ENCODE results near the gene VDAC2.

VDAC2 gene

DNA sequence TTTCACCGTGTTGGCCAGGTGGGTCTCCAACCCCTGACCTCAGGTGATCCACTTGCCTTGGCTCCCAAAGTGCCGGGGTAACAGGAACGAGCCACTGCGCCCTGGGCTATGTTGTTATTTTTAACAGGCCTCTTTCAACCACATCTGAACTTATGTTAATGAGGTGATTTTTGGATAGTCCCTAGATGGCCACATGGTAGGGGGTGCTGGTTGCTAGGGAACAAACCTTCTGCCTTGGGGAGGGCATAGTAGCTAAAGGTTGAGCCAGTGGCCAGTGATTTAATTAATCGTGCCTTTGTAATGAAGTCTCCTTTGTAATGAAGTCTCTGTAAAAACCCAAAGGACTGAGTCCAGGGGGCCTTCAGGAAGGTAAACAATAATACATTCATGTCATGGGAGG, 16.1 kb downstream of the VDAC2 start:
- peak overlapping the region in 1 of 2 experiments; percentile 21 for H3K27ac ChIP-seq (ENCODE audit: insufficient read depth in 1 of 2, low read depth in 1 of 2, low read length in 2 of 2, poor library complexity in 1 of 2, severe bottlenecking in 2 of 2)
- POLR2A ChIA-PET, result interaction anchor here (1.1 kb wide), 1 partner anchor 16 kb away, joined by 3 read pairs; the partner anchor contains the start of gene VDAC2
- 89% methylated on average over 3 of the region's 5 CpGs for WGBS (ENCODE audit: insufficient coverage)

DNA sequence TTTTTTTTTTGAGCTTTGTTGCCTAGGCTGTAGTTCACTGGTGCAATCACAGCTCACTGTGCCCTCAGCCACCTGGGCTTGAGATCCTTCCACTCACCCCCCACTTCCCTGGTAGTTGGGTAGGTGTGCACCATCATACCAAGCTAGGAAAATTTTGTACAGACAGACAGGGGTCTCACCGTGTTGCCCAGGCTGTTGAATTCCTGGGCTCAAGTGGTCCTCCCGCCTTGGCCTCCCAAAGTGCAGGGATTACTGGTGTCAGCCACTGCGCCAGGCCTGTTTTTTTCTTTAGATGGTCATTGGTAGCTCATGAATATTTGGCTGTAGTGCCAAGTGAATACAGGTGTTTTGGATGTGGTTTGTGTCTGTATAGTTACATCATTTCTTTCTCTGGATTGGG, 17.7 kb downstream of the VDAC2 start:
- ChIA-PET CTCF (interaction anchor here (0.8 to 7.1 kb wide), 5 partner anchors 10 to 40 kb away, joined by 3 to 70 read pairs (median 3); partner anchors contain the start of gene VDAC2), POLR2A (interaction anchor here (1.4 kb wide), 1 partner anchor 17 kb away, joined by 4 read pairs; the partner anchor contains the start of gene VDAC2)
- H3K27ac ChIP-seq (ENCODE audit: insufficient read depth in 1 of 2, low read depth in 1 of 2, low read length in 2 of 2, poor library complexity in 1 of 2, severe bottlenecking in 2 of 2), result no peak overlapping the region
- H3K4me1 ChIP-seq (ENCODE audit: control extremely low read depth in 1 of 4, control insufficient read depth in 4 of 4, insufficient read depth in 4 of 4, low read length in 3 of 4), result no peaks in the 10 kb centered on the region
- H3K9me3 ChIP-seq (ENCODE audit: control extremely low read depth in 1 of 5, control insufficient read depth in 4 of 5, insufficient read depth in 2 of 5, low read depth in 1 of 5, low read length in 4 of 5), result no peaks in the 10 kb centered on the region
- H3K27me3 ChIP-seq (replicated peaks in 2 of 5; ENCODE audit: control insufficient read depth in 4 of 5, insufficient read depth in 5 of 5, low read length in 4 of 5), result no peaks in the 10 kb centered on the region
- H3K36me3 ChIP-seq (ENCODE audit: control insufficient read depth in 4 of 4, insufficient read depth in 4 of 4, low read length in 3 of 4), result peaks cover 8 to 83% (median 66%) of the 10 kb centered on the region in 4 experiments
- WGBS (ENCODE audit: insufficient coverage), result 100% methylated on average over 1 of the region's 3 CpGs
- DNase-seq, result no peak
- no peak overlapping the region for H3K4me3 ChIP-seq (ENCODE audit: control insufficient read depth in 1 of 7, extremely low read depth in 1 of 7, insufficient read depth in 4 of 7, low read depth in 2 of 7, low read length in 6 of 7)

More for the DNA sequence above, 16.1 kb downstream of the VDAC2 start:
- Histone ChIP-seq H3K36me3 (ENCODE audit: control insufficient read depth in 4 of 4, insufficient read depth in 4 of 4, low read length in 3 of 4) (peaks cover 10 to 84% (median 67%) of the 10 kb centered on the region in 4 experiments), H3K4me1 (ENCODE audit: control extremely low read depth in 1 of 4, control insufficient read depth in 4 of 4, insufficient read depth in 4 of 4, low read length in 3 of 4) (no peaks in the 10 kb centered on the region), H3K4me3 (ENCODE audit: control insufficient read depth in 1 of 7, extremely low read depth in 1 of 7, insufficient read depth in 4 of 7, low read depth in 2 of 7, low read length in 6 of 7) (no peak overlapping the region), H3K9me3 (ENCODE audit: control extremely low read depth in 1 of 5, control insufficient read depth in 4 of 5, insufficient read depth in 2 of 5, low read depth in 1 of 5, low read length in 4 of 5) (no peaks in the 10 kb centered on the region), H3K27me3 (replicated peaks in 2 of 5; ENCODE audit: control insufficient read depth in 4 of 5, insufficient read depth in 5 of 5, low read length in 4 of 5) (no peaks in the 10 kb centered on the region)
- CTCF ChIA-PET, result interaction anchor here (0.5 to 7.1 kb wide), 4 partner anchors 8 to 1102 kb away, joined by 3 to 70 read pairs (median 6); partner anchors contain the start of gene COMTD1
- no peak for DNase-seq

DNA sequence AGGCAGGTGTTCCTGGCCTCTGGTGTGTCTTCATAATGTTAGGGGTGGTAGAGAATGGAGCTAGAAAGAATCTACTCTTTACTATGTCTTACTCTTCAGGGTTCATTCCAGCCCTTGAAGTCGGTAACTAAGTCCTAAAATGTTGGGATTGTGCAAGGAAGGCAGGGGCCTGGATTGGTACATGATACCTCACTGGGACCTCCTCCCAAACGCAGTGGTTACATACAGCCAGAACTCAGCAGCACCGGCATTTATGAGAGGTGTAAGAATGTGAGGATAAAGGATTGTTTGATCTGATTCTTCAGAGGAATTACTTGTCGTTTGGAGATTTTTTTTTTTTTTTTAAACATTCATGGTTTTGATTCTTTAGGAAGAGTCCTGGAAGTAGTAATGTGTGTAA, 18.2 kb downstream of the VDAC2 start:
- Histone ChIP-seq H3K36me3 (ENCODE audit: control insufficient read depth in 4 of 4, insufficient read depth in 4 of 4, low read length in 3 of 4) (peaks cover 8 to 80% (median 61%) of the 10 kb centered on the region in 4 experiments), H3K27ac (ENCODE audit: insufficient read depth in 1 of 2, low read depth in 1 of 2, low read length in 2 of 2, poor library complexity in 1 of 2, severe bottlenecking in 2 of 2) (no peak overlapping the region), H3K4me1 (ENCODE audit: control extremely low read depth in 1 of 4, control insufficient read depth in 4 of 4, insufficient read depth in 4 of 4, low read length in 3 of 4) (peaks cover 0 to 3% (median 1%) of the 10 kb centered on the region in 4 experiments), H3K9me3 (ENCODE audit: control extremely low read depth in 1 of 5, control insufficient read depth in 4 of 5, insufficient read depth in 2 of 5, low read depth in 1 of 5, low read length in 4 of 5) (no peaks in the 10 kb centered on the region), H3K27me3 (replicated peaks in 2 of 5; ENCODE audit: control insufficient read depth in 4 of 5, insufficient read depth in 5 of 5, low read length in 4 of 5) (no peaks in the 10 kb centered on the region), H3K4me3 (ENCODE audit: control insufficient read depth in 1 of 7, extremely low read depth in 1 of 7, insufficient read depth in 4 of 7, low read depth in 2 of 7, low read length in 6 of 7) (no peak overlapping the region)
- ChIA-PET POLR2A (interaction anchor here (1.4 kb wide), 1 partner anchor 18 kb away, joined by 4 read pairs; the partner anchor contains the start of gene VDAC2), CTCF (interaction anchor here (1.0 to 7.1 kb wide), 4 partner anchors 11 to 41 kb away, joined by 3 to 70 read pairs (median 5); partner anchors contain the start of gene VDAC2)
- DNase-seq, result no peak
- 93% methylated on average over 3 of the region's 4 CpGs for WGBS (ENCODE audit: insufficient coverage)

DNA sequence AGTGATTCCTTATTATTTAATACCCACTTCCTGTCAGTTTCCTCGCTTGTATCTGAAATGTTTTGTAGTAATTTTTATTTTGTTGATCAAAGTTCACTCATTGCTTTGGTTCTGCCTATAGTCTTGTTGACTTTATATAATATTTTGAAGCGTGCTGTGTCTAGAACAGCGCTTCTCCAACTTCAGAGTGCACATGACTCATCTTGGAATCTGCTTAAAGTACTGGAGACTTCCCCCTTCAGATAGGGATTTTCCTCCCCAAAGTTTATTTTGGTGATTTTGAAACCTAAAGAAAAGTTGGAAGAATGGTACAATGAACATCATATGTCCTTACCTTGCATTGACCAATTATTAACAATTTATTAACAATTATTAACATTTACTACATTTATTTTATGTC, 19.4 kb downstream of the VDAC2 start:
- H3K36me3 ChIP-seq (ENCODE audit: control insufficient read depth in 4 of 4, insufficient read depth in 4 of 4, low read length in 3 of 4), result peaks cover 5 to 68% (median 52%) of the 10 kb centered on the region in 4 experiments

DNA sequence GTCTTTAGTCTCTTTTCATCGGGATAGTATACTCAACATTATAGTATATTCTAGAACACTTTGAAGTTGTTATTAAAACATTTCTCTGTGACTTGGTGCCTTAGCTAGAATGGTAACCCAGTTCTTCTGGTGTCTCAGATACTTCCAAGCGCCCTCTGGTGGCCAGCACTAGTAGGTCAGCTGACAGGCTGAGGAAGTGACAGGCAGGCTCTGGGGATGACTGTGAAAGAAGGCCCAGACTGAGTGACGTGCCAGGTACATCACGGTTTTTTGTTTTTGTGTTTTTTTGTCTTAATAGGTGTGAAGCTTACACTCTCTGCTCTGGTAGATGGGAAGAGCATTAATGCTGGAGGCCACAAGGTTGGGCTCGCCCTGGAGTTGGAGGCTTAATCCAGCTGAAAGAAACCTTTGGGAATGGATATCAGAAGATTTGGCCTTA, 20.0 kb downstream of the VDAC2 start:
- Histone ChIP-seq H3K27ac (ENCODE audit: insufficient read depth in 1 of 2, low read depth in 1 of 2, low read length in 2 of 2, poor library complexity in 1 of 2, severe bottlenecking in 2 of 2) (no peak overlapping the region), H3K27me3 (replicated peaks in 2 of 5; ENCODE audit: control insufficient read depth in 4 of 5, insufficient read depth in 5 of 5, low read length in 4 of 5) (no peaks in the 10 kb centered on the region), H3K4me1 (ENCODE audit: control extremely low read depth in 1 of 4, control insufficient read depth in 4 of 4, insufficient read depth in 4 of 4, low read length in 3 of 4) (peaks cover 0 to 19% (median 16%) of the 10 kb centered on the region in 4 experiments), H3K9me3 (ENCODE audit: control extremely low read depth in 1 of 5, control insufficient read depth in 4 of 5, insufficient read depth in 2 of 5, low read depth in 1 of 5, low read length in 4 of 5) (no peaks in the 10 kb centered on the region), H3K36me3 (ENCODE audit: control insufficient read depth in 4 of 4, insufficient read depth in 4 of 4, low read length in 3 of 4) (peaks cover 4 to 62% (median 46%) of the 10 kb centered on the region in 4 experiments), H3K4me3 (ENCODE audit: control insufficient read depth in 1 of 7, extremely low read depth in 1 of 7, insufficient read depth in 4 of 7, low read depth in 2 of 7, low read length in 6 of 7) (no peak overlapping the region)
- peak; percentile 87 to 94 (median 90) for DNase-seq
- ChIA-PET POLR2A (interaction anchor here (0.5 to 1.4 kb wide), 4 partner anchors 18 to 803 kb away, joined by 3 to 9 read pairs (median 6); partner anchors contain the start of gene VDAC2), CTCF (interaction anchor here (0.8 to 7.1 kb wide), 8 partner anchors 13 to 117 kb away, joined by 3 to 70 read pairs (median 4); partner anchors contain the start of gene VDAC2)
- 0% methylated on average over 1 of the region's 5 CpGs for WGBS (ENCODE audit: insufficient coverage)

More for the DNA sequence above, 19.4 kb downstream of the VDAC2 start:
- Histone ChIP-seq H3K4me1 (ENCODE audit: control extremely low read depth in 1 of 4, control insufficient read depth in 4 of 4, insufficient read depth in 4 of 4, low read length in 3 of 4) (peaks cover 0 to 13% (median 10%) of the 10 kb centered on the region in 4 experiments), H3K27me3 (replicated peaks in 2 of 5; ENCODE audit: control insufficient read depth in 4 of 5, insufficient read depth in 5 of 5, low read length in 4 of 5) (no peaks in the 10 kb centered on the region), H3K9me3 (ENCODE audit: control extremely low read depth in 1 of 5, control insufficient read depth in 4 of 5, insufficient read depth in 2 of 5, low read depth in 1 of 5, low read length in 4 of 5) (no peaks in the 10 kb centered on the region), H3K4me3 (ENCODE audit: control insufficient read depth in 1 of 7, extremely low read depth in 1 of 7, insufficient read depth in 4 of 7, low read depth in 2 of 7, low read length in 6 of 7) (no peak overlapping the region), H3K27ac (ENCODE audit: insufficient read depth in 1 of 2, low read depth in 1 of 2, low read length in 2 of 2, poor library complexity in 1 of 2, severe bottlenecking in 2 of 2) (no peak overlapping the region)
- 100% methylated on average over 2 of the region's 3 CpGs for WGBS (ENCODE audit: insufficient coverage)
- DNase-seq, result no peak
- ChIA-PET CTCF (interaction anchor here (1.2 to 7.1 kb wide), 6 partner anchors 12 to 116 kb away, joined by 3 to 70 read pairs (median 13); partner anchors contain the start of gene VDAC2), POLR2A (interaction anchor here (1.0 to 1.4 kb wide), 2 partner anchors 18 to 20 kb away, joined by 3 to 8 read pairs; partner anchors contain the start of gene VDAC2)

DNA sequence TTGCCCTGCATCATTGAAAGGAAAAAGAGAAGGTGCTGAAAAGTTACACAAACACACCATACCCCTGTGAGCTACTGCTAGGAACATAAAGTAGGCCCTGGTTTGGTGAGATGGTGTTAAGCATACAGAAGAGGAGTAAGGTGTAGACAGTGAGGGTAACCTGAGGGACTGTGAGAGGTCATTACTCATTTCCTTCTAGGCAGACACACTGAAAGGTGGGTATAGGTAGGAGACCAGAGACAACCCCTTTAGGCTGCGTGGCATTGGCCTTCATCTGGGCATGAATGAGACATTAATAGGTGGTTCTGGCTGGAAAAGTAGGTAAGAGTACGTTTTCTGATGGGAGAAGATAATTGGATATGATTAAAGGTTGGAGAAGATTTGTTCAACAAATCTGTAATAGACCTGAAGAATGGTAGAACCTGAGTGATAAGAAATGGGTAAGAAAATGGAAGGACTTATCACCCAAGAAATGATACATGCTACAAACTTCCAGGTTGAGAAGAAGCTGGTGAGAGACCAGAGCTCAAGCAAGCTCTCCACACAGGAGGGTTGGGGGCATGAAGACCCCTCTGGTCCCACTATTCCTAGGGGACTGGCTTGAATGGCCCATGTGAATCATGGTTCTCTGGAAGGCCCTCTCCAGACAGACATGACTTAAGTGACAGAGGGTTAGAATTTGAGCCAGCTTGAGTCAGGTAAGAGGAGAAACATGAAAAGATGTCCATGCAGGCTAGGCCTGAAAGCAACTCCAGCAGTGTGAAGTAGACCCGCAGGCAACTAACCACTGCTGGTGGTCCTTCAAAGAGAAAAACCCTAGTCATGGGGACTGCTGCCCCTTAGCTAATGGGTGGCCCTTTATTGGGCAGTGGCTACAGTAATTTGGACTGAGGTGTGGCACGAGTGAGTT, 21.3 kb downstream of the VDAC2 start:
- Histone ChIP-seq H3K27ac (ENCODE audit: insufficient read depth in 1 of 2, low read depth in 1 of 2, low read length in 2 of 2, poor library complexity in 1 of 2, severe bottlenecking in 2 of 2) (no peak overlapping the region), H3K9me3 (ENCODE audit: control extremely low read depth in 1 of 5, control insufficient read depth in 4 of 5, insufficient read depth in 2 of 5, low read depth in 1 of 5, low read length in 4 of 5) (no peaks in the 10 kb centered on the region), H3K4me1 (ENCODE audit: control extremely low read depth in 1 of 4, control insufficient read depth in 4 of 4, insufficient read depth in 4 of 4, low read length in 3 of 4) (peaks cover 0 to 22% (median 16%) of the 10 kb centered on the region in 4 experiments), H3K27me3 (replicated peaks in 2 of 5; ENCODE audit: control insufficient read depth in 4 of 5, insufficient read depth in 5 of 5, low read length in 4 of 5) (no peaks in the 10 kb centered on the region), H3K4me3 (ENCODE audit: control insufficient read depth in 1 of 7, extremely low read depth in 1 of 7, insufficient read depth in 4 of 7, low read depth in 2 of 7, low read length in 6 of 7) (no peak overlapping the region), H3K36me3 (ENCODE audit: control insufficient read depth in 4 of 4, insufficient read depth in 4 of 4, low read length in 3 of 4) (peaks cover 4 to 51% (median 38%) of the 10 kb centered on the region in 4 experiments)
- 95% methylated on average over 3 of the region's 4 CpGs for WGBS (ENCODE audit: insufficient coverage)
- ChIA-PET POLR2A (no interaction called here), CTCF (interaction anchor here (0.6 to 5.2 kb wide), 9 partner anchors 11 to 1368 kb away, joined by 3 to 46 read pairs (median 4); partner anchors contain the start of gene VDAC2)
- no peak for DNase-seq
